NT2/D1 (cell line): ENCODE data around the gene SHANK3.
"Not testable (repeated sequence)": the region's sequence is repeated elsewhere in the genome, so short reads cannot be mapped to it uniquely, and the experiment has no call there.

Experiments
- DNase-seq: peaks from one replicate; pipeline ENCODE4 v3.0.0-alpha.2; 2011; ENCODE audit warnings: low read depth, low spot score
- H3K27me3 ChIP-seq: 2 replicates; pipeline ENCODE4 v1.6.0; 2011; ENCODE audit warnings: mild to moderate bottlenecking; ENCODE audit not compliant: insufficient read length, insufficient read depth
- H3K36me3 ChIP-seq: 2 replicates; pipeline ENCODE4 v1.6.1; 2011; ENCODE audit warnings: mild to moderate bottlenecking, low read length, mixed read lengths; ENCODE audit not compliant: insufficient read depth, insufficient read length
- H3K4me1 ChIP-seq: 2 replicates; pipeline ENCODE4 v1.5.1; 2011; ENCODE audit not compliant: insufficient read depth, insufficient read length
- H3K4me3 ChIP-seq: 2 replicates; pipeline ENCODE4 v1.5.1; 2011; ENCODE audit warnings: low read depth; ENCODE audit not compliant: insufficient read length
- H3K9ac ChIP-seq: 2 replicates; pipeline ENCODE4 v1.6.0; 2011; ENCODE audit warnings: low read depth; ENCODE audit not compliant: insufficient read length
- H3K9me3 ChIP-seq: 2 replicates; pipeline ENCODE4 v1.5.1; 2011; ENCODE audit warnings: mild to moderate bottlenecking, low read length; ENCODE audit not compliant: insufficient read depth
- SUZ12 ChIP-seq: IDR thresholded peaks from 2 replicates; pipeline ENCODE4 v1.6.1; 2011; ENCODE audit not compliant: insufficient read length, insufficient read depth; ENCODE audit errors: extremely low read depth
- YY1 ChIP-seq: IDR thresholded peaks from 2 replicates; pipeline ENCODE4 v1.6.1; 2011; ENCODE audit not compliant: insufficient read length, insufficient read depth
- ZNF274 ChIP-seq: IDR thresholded peaks from 2 replicates; pipeline ENCODE4 v1.6.1; 2011; ENCODE audit warnings: mild to moderate bottlenecking, low read depth, low read length

SHANK3 gene

GRCh38 chr22:50656122-50657070, 16.2 kb upstream of the SHANK3 start:
- H3K27me3 ChIP-seq: no peaks in the 10 kb centered on the region
- no peak for TF ChIP-seq YY1
- TF ChIP-seq SUZ12: no peak
- TF ChIP-seq ZNF274: no peak
- H3K9me3 ChIP-seq: no peaks in the 10 kb centered on the region
- H3K36me3 ChIP-seq: no peaks in the 10 kb centered on the region
- H3K4me1 ChIP-seq: peaks cover 8% of the 10 kb centered on the region
- H3K9ac ChIP-seq: peak overlapping the region; percentile 21
- no peak for DNase-seq
- no peak overlapping the region for H3K4me3 ChIP-seq

DNA sequence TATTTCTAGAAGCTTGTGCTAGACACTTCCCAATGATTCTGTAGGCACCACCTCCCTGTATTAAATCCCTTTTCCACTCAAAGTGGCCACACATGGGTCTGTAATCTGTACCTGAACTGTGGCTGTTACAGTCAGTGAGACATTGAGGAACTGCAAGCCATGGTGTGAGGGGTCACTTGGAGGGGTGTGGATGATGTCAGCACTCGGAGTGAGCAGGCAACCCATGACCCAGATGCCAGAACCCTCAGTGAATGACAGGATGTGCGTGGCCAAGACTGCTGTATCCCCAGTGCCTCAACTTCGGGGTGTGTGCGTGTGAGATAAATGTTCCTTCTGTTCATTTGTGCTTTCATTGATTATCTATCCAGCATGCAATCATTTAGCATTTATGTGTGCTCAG, 14.7 kb upstream of the SHANK3 start:
- Histone ChIP-seq H3K36me3 (no peaks in the 10 kb centered on the region), H3K4me1 (peaks cover 8% of the 10 kb centered on the region), H3K27me3 (no peaks in the 10 kb centered on the region), H3K9me3 (no peaks in the 10 kb centered on the region), H3K4me3 (no peak overlapping the region), H3K9ac (no peak overlapping the region)
- TF ChIP-seq YY1: no peak
- TF ChIP-seq SUZ12: no peak
- no peak for TF ChIP-seq ZNF274
- no peak for DNase-seq

DNA sequence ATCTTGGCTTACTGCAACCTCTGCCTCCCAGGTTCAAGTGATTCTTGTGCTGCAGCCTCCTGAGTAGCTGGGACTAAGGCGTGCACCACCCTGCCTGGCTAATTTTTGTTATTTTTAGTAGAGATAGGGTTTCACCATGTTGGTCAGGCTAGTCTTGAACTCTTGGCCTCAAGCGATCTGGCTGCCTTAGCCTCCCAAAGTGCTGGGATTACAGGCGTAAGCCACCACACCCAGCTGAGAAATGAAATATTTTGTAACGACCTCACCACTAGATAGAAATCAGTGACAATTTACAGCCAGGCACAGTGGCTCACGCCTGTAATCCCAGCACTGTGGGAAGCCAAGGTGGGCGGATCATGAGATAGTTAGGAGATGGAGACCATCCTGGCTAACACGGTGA, 12.9 kb upstream of the SHANK3 start:
- not testable (repeated sequence) for H3K27me3 ChIP-seq, DNase-seq, H3K36me3 ChIP-seq, H3K9me3 ChIP-seq, H3K4me1 ChIP-seq, H3K4me3 ChIP-seq, H3K9ac ChIP-seq

- H3K4me1 ChIP-seq: peaks cover 8% of the 10 kb centered on the region
- H3K27me3 ChIP-seq: no peaks in the 10 kb centered on the region
- TF ChIP-seq SUZ12: no peak
- no peak for TF ChIP-seq YY1
- TF ChIP-seq ZNF274: no peak
- no peak for DNase-seq
- H3K9me3 ChIP-seq: no peaks in the 10 kb centered on the region
- no peak overlapping the region for H3K4me3 ChIP-seq
- no peaks in the 10 kb centered on the region for H3K36me3 ChIP-seq
- no peak overlapping the region for H3K9ac ChIP-seq
Measured at GRCh38 chr22:50660306-50660705, 12.3 kb upstream of the SHANK3 start.

- no peaks in the 10 kb centered on the region for H3K4me1 ChIP-seq
- H3K9ac ChIP-seq: no peak overlapping the region
- no peaks in the 10 kb centered on the region for H3K27me3 ChIP-seq
- H3K36me3 ChIP-seq: no peaks in the 10 kb centered on the region
- no peak overlapping the region for H3K4me3 ChIP-seq
- TF ChIP-seq YY1: no peak
- TF ChIP-seq ZNF274: no peak
- TF ChIP-seq SUZ12: no peak
- H3K9me3 ChIP-seq: no peaks in the 10 kb centered on the region
- no peak for DNase-seq
Measured at GRCh38 chr22:50665212-50665611, 7.4 kb upstream of the SHANK3 start.

GRCh38 chr22:50665738-50666137, 6.9 kb upstream of the SHANK3 start:
- Histone ChIP-seq H3K9me3 (no peaks in the 10 kb centered on the region), H3K9ac (no peak overlapping the region), H3K4me3 (no peak overlapping the region), H3K4me1 (no peaks in the 10 kb centered on the region), H3K27me3 (no peaks in the 10 kb centered on the region), H3K36me3 (no peaks in the 10 kb centered on the region)
- DNase-seq: no peak
- TF ChIP-seq ZNF274 (no peak), YY1 (no peak), SUZ12 (no peak)

- peaks cover 4% of the 10 kb centered on the region for H3K27me3 ChIP-seq
- H3K36me3 ChIP-seq: no peaks in the 10 kb centered on the region
- peaks cover 9% of the 10 kb centered on the region for H3K4me1 ChIP-seq
- DNase-seq: no peak
- no peak overlapping the region for H3K9ac ChIP-seq
- no peak for TF ChIP-seq YY1
- no peak for TF ChIP-seq ZNF274
- TF ChIP-seq SUZ12: no peak
- H3K4me3 ChIP-seq: no peak overlapping the region
- H3K9me3 ChIP-seq: no peaks in the 10 kb centered on the region
Measured at GRCh38 chr22:50670513-50670912, 2.1 kb upstream of the SHANK3 start.
